HG02840 (cell line): Measurements from ENCODE around the gene ZNF692.
A peak's percentile ranks its signal among the peaks of the same experiment; 100 is the strongest.
"Not testable (repeated sequence)": the region's sequence is repeated elsewhere in the genome, so short reads cannot be mapped to it uniquely, and the experiment has no call there.

Experiments used
- ATAC-seq: cut with Tn5 transposase; IDR thresholded peaks from one replicate; pipeline ENCODE4 v1.9.1; 2021; ENCODE audit warnings: mild to moderate bottlenecking, moderate library complexity, moderate number of reproducible peaks; ENCODE audit not compliant: unreplicated experiment, low FRiP score

ZNF692 gene

DNA sequence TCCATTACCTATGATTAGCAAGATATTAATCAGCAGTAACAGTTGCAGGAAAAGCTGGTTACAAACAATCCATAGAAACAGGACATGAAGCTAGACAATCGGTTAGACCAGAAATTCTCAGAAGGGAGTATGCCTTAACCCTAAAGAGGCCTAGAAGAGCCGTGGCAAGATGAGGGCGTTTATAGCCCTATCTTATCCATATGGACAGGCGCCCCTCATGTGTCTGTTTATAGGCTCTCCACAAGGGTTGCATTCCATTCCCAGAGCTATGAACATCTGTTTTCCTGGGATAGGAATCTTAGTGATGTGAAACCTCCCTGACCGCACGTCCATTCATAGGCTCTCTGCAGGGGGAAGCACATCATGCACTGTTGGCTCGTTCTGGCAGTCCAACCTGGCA, 23.5 kb upstream of the ZNF692 start:
- ATAC-seq, result not testable (repeated sequence)

DNA sequence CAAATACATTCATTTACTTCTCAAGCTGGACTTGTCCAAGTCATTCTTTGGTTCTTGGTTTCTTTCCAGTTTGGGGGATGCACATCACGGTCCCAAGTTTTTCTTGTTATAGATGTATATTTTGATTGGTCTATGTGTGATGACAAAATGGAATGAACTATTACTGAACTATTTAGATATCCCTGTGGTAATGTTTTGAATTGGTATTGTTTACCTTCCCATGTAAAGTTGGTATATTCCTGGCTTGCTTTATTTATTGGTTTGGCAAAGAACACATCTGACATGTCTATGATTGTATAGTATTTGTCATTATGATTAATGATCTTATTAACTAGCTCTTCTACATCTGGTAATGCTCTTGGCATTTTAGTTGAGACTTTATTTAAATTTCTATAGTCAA, 22.4 kb upstream of the ZNF692 start:
- no peak for ATAC-seq

DNA sequence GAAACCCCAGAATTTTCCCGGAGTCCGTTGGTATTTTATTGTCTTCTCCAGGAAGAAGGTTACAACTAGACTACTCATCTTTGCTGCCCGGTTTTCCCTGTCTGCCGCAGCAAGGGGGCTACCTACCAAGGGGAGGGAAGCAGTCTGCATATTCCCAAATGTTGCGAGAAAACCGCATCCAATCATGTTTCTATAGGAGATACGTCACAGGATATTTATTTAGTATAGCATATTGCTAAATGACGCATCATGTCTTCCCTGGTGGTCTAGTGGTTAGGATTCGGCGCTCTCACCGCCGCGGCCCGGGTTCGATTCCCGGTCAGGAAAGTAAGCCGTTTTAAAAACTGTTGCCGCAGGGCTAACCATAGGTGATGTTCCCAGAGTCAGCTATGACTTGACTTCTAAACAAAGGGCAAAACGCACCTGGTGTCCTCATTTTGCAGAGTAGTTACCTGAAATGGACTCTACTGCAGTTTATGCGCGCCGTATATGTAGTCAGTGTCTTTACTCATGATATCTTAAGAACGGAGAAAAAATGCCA, 15.2 kb upstream of the ZNF692 start:
- peak; percentile 72 for ATAC-seq

DNA sequence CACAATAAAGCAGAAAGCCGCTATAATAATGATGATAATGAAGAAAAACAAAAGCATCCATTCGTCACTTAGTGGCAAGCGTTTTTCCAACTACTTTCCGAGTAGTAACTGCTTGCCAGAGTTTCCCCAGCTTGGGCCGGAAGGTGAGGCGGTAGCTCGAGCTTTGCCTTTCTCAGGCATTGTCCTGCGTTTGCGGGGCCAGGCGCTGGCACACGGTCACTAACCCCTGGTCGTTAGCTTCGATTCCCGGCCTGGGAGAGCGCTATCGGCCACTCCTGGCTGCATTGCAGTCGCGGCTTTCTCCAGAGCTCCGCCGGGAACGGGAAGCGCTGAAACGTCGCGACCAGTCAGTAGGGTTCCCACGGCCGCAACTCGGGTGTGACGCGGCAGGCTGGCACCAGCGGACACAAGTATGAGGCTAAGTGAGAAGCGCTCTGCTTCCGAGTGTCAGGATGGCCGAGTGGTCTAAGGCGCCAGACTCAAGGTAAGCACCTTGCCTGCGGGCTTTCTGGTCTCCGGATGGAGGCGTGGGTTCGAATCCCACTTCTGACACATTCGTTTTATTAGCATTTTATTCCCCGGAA, 14.6 kb upstream of the ZNF692 start:
- ATAC-seq, result peak; percentile 84

DNA sequence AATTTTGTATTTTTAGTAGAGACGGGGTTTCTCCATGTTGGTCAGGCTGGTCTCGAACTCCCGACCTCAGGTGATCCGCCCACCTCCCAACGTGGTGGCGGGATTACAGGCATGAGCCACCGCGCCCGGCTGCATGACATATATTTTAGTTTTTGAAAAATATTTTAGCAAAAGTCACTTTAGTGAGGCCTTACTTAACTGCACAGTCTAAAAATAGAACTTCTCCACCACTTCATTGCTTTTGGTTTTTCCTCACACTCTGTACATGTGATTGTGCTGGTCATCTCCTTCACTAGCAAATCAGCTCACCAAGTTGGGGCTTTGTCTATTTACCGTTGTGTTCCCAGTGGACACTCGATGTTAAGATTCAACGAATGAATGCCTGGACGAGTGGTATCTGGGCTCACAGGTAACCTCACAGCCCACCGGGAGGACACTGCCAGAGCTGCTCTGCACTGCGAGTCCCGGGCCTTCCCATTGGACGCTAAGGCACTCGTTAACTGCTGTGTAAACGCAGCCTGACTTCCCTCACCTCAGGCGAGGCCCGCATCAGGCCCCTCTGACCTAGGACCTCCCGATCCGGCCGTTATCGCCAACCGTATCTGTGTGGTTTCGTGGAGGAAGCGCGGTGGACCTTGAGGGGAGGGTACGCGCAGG, 14.0 kb upstream of the ZNF692 start:
- ATAC-seq, result peak; percentile 29

DNA sequence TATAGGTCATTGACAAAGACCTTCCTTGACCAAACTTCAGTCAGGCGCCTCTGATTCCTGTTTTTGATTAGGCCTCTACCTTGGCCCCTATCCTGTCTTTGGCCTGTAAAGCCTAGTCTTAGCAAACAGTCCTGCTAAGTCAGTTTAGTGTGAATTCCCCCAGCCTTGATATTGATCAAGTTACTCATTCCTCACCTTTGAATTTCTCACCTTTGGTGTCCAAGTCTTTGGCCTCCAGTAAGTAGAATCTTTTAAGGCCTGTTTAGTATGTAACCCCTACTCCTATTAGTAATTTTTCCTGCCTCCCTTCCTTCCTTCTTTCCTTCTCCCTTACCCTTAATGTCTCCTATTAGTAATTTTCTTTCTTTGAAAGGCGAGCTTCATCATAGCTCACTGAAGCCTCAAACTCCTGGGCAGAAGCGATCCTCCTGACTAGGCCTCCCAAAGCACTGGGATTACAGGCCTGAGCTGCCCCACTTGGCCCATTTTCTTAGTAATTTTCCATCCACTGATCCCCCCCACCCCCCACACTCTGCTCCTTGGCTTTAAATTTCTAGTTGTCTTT, 13.0 kb upstream of the ZNF692 start:
- no peak for ATAC-seq

DNA sequence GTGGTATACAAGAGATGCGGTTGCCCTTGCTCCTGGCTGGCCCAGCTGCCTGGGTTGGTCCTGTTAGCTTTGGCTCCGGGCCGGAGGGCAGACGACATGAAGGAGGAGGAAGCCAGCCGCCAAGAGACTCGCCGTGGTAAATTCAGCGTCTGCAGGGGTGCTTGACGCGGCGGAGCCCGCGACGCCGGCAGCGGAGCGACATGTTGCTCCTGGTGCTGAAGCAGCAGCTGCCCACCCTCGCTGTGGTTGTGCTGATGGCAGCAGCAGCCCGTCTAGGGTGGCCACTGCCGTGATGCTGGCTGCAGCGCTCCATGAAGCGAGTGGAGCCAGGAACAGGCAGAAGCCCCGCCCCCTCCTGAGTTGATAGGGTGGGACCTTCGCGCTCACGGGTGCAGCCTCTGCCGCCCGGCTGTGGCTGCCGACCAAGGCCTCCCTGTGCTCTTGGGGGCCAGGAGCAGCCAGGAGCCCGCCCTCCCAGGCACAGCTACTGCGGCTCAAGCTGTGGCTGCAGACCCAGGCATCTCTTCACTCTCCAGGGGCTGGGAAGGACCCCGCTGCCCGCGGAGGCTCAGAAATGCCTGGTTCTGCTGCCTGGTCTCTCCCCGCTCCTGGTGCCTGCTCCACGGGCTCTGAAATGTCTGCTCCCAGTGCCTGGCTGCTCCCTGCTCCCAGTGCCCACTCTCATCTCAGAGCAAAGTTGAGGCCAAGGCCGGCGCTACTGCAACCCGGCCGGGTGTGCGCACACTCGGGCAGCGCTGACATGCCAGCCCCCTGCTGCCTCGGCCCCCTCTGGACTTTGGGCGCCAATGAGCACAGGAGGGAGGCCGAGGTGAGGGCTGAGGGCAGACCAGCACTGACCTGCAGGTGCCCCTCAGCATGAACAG, 4.4 kb upstream of the ZNF692 start:
- ATAC-seq, result peak; percentile 58

DNA sequence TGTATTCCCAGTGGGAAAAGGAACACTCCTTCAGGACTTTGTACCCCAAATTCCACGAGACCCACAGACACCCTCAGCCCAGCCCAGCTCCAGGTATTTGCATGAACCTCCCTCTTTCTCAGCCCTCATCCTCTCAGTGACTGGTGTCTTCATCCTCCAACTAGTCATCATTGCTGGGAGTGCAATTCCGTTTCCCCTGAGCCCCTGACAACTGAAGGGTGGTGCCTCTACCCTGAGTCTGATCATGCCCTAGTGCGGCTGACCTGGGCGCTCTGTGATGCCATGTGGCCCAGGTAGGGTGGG, 3.8 kb upstream of the ZNF692 start:
- peak; percentile 1 for ATAC-seq

DNA sequence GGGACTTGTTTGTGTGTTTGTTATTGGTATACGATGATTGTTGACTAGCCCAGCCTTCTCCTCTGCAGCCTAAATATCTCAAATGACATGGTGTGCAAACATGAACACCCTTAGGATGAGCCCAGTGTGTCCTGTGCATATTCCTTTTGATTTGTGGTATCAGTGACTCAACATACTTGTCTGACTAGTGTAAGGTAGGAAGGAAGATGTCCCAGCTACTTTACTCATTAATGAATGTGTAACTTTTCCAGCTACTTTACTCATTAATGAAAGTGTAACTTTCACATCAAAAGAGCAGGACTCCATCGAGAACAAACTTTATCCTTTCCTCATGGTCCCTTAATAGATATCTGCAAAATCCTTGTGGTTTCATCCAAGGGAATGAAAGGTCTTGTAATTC, 2.7 kb upstream of the ZNF692 start:
- no peak for ATAC-seq

DNA sequence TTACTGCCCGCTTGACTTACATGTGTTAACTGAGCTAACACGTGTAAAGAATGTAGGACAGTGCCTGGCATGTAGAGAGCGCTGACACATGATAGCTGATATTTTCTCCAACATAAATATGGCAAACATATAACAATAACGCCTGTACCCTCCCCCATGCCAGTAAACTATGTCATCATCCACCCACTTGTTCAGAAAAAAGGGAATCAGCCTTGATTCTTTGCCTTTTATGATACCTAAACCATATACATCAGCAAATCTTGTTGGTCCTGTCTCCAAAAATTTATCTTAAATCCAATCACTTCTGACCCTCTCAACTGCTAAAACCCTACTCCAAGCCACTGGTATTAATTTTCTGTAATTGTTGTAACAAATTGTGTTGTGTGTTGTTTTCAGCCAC, 1.1 kb upstream of the ZNF692 start:
- ATAC-seq, result no peak

DNA sequence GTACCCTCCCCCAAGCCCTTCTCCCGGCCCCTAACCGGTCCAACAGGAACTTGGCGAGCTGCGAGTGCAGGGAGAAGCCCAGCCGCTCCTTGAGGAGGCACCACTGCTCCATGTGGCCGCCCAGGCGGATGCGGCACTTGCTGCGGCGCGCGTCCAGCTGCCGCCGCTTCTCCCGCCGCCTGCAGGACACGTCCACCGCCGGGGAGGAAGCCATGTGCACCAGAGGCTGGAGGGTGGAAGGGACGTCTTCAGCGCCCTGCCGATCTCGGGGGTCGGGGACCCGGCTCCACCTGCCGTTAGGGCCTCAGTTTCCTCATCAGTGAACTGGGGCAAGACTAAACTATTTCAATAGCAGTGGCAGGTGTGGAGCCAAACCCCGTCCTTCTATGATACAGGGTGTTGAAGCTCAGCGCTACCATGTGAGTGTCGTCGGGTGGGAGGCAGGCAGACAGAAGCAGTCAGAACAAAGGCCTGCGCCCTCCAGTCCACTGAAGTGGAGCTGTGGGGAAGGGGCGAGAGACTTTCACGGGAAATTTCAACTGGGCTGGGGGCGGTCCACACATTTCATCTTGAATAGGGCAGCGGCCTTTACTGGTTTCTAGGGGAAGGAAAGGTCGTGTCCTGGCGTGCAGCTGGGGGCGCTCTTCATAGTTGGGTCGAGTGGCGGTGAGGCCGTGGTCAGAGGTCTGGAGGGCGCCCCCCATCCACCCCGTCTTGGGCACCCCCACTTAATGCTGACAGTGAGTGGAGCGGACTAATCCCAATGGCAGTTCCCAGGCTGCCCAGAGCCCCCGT, 592 bp downstream of the ZNF692 start:
- peak; percentile 36 for ATAC-seq

DNA sequence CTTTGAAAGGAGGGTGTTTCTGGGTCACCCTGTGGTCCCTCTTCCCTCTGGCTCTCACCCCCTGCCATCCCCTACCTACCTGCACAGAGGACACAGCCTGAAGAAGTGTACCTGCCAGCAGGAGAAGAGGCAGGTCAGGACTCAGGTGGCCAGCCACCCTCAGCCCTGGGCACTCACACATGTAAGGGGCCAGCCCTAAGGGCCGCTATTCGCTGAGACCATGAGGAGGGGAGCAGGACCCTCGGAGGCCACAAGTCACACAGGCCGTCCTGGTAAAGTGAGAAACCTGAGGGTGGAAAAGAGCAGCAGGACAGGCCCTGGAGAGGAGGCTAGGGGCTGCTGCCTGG, 1.2 kb downstream of the ZNF692 start:
- no peak for ATAC-seq

DNA sequence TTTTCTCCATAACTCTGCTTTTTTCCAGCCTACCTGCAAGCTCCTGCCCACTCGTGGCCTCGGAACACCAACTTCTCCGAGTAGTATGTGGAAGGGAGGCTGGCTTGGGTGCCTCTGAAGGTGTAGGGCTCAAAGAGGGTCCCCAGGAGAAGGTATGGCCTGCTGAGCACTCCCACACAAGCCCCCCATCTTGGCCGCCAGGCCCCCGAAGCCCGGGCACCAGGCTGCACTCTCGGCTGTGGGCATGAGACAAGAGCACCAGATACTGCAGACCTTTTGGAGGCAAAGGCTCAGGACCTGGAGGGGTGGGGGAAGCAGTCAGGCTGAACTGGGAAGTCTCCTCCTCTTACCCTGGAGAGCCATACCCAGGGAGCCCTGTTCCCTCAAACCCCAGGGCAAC, 1.7 kb downstream of the ZNF692 start:
- ATAC-seq, result no peak

DNA sequence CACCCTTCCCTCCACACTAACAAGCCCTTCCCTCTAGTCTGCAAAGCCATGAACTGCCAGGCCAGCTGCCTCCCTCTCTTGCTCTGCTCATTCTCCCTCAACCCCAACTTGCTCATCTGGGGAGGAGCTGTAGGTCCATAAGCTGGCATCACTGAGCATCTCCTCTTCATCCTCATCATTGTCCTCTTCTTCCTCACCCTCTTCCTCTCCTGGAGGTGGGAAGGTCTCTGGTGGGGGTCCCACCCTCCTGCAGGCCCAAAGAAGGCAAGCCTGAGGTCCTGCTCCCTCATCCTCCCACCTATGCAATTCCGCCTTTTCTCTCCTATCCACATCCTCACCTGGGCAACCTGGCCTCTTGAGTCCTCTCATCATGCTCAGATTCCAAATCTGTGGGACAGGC, 2.7 kb downstream of the ZNF692 start:
- no peak for ATAC-seq

DNA sequence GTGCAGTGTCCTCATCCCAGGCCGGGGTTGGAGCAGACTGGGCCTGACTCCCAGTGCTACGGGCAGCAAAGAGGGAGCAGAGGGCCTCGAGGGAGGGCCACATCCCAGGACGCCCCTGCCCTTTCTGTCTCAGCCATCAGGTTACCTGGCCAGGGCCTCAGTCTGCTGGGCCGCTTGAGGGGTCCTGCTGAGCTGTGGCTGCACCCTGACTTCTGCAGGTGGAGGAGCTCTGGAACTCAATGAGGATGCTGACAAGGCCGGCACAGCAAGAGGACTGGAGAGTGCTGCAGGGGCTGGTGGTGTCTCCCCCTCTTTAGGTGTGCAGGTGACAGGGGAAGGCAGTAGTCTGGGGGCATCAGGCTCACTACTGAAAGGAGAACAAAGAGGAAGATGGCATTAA, 3.3 kb downstream of the ZNF692 start:
- ATAC-seq, result no peak

DNA sequence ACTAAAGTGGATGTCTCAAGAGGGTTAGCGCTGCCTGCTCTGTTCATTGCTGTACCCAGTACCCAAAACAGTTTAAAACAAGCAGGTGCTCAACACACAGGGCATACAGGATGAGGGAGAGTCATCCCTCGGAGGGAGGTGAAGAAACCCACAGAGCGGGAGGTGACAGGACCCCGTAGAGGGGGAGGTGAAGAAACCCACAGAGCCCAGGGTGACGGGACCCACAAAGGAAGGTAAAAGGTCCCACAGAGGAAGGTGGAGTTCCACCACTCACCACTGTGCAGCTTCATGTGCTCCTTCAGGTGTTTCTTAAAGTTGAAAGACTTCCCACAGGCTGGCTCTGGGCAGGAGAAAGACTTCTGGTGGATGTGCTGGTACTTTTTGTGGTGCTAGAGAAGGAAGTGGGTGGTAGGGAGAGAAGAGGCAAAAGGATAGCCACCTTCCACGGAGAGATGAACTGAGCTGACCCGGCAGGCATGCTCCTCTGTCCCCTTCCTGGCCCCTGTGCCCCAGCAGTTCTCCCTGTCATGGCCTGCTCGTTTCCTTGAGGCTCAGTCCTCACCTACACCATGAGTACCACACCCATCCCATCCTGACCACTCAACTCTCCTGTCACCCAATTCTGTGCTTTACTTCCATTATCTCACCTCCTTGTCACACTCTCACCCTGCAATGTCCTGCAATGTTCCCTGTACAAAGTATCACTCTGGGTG, 5.1 kb downstream of the ZNF692 start:
- no peak for ATAC-seq

DNA sequence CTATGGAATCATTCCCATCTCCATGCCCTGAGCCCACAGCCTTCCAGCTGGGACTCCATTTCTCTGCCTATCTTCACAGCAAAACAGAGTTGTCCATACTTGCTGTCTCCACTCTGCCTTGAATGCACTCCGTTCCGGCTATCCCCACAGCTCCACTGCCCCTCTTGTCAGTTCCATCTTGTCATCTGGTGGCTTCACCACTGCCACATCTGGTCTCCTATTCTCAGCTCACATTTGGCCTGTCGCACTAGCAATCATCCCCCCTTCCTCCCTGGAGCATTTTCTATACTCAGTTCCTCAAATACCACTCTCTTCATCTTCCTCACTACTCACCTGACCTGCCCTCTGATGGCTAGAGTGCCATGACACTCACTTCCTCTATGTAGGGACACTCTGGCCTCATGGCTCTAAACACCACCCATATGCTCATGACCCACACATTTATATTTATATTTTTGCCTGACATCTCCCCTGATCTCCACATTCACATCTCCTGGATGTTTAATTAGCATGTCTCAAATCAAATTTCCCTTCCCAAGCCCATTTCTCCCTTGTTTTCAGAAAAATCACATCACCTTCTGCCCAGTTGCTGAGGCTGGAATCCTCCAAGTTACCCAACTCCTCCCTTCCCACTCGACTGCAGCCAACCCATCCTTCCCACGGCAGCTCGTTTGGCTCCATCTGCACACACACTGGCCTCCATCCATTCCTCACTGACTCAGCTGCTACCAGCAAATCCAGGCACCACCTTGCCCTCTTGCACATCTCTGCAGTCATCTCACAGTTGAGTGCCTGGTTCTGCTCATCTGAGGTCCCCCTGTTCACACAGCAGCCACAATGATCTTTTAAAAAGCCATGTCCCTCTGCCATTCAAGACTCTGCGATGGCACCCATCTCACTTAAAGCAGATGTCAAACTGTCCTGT, 6.1 kb downstream of the ZNF692 start:
- ATAC-seq, result no peak

DNA sequence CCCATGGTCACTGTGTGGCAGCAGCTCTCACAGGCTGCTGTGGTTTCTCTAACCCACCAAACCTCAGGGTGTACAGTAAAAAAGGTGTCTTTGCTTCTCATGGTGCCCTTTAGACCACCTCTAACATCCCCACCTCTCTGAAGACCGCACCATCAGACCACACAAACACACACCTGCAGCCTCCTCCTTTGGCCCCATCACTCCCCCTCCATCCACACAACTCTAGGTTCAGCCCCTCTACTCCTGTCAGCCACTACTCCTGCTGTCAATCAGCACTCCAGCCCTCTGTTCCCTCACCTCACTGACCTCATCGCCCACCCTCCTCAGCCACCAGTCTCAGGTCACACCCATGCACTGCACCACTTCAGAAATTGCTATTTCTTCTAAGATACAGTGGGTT, 7.5 kb downstream of the ZNF692 start:
- no peak for ATAC-seq
